ENCODE measurements around the gene NAT8L.

DNA sequence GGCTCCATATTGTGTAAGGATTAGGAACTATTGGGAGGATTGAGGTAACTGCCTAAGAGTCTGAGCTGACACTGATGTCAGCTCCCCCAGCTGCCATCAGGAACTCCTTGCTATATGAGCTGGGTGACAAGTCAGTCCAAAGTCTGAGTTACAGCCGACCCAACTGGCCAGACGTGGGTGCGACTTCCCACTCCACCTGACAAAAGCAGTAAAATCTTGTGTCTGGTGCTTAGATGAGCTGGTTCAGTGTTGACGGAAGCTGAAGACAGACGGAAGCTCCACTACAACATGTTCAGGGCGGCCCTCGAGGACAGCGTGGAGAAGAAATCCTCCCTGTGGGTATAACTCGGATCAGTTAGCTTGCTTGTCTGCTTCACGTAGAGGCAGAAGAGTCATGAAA lies 22.8 kb upstream of the NAT8L start:
- TF ChIP-seq, protein P1, sequence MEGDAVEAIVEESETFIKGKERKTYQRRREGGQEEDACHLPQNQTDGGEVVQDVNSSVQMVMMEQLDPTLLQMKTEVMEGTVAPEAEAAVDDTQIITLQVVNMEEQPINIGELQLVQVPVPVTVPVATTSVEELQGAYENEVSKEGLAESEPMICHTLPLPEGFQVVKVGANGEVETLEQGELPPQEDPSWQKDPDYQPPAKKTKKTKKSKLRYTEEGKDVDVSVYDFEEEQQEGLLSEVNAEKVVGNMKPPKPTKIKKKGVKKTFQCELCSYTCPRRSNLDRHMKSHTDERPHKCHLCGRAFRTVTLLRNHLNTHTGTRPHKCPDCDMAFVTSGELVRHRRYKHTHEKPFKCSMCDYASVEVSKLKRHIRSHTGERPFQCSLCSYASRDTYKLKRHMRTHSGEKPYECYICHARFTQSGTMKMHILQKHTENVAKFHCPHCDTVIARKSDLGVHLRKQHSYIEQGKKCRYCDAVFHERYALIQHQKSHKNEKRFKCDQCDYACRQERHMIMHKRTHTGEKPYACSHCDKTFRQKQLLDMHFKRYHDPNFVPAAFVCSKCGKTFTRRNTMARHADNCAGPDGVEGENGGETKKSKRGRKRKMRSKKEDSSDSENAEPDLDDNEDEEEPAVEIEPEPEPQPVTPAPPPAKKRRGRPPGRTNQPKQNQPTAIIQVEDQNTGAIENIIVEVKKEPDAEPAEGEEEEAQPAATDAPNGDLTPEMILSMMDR (IDR thresholded peaks at IDR 0.05 in 4 of 5, conservative IDR thresholded peaks at IDR 0.05 in 1 of 5), result no peak
- no peak for TF ChIP-seq POLR2A (IDR thresholded peaks at IDR 0.05)
